GM12892 (cell line): ENCODE results near the gene ANKRD13D.

Experiments used
- POLR2A ChIP-seq: IDR thresholded peaks from 2 replicates; pipeline ENCODE4 v1.6.1; 2011; ENCODE audit warnings: low read depth, low read length, control low read depth
- POLR2AphosphoS5 ChIP-seq: IDR thresholded peaks from 2 replicates; pipeline ENCODE4 v1.6.1; 2011; ENCODE audit warnings: low read depth, low read length, control low read depth

DNA sequence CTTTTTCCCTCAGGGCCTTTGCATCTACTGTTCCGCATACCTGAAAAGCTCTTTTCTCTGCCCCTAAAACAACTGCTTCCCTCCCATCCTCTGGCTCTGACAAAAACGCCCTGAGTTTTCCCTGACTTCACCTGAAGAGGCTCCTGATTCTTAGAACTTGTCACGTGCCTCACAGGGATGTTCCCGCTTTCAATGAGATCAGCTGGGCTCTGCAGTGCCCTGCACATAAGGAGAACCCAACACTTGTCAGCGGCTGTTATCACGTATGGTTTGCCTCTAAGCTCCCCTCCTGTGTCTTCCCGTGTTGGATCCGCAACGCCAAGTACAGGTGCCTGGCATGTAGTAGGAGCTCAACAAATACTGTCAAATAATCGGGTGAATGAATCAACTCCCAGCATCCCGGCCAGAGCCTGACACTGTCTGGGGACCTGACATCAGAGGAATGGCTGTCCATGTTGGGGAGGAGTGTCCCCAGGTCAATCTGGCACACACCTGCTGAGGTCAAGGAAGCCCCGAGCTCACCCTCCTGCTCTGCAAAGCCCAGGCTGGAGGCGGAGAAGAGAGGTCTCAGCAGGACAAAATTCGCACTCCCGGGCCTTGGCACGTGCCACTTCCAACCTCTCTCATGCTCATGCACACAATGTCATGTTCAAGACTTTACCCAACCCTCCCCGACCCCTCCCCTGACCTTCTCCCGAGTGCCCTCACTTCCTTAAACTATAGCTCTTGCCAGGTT, 27.0 kb upstream of the ANKRD13D start:
- TF ChIP-seq POLR2AphosphoS5 = no peak
- TF ChIP-seq POLR2A = no peak
